Epithelial cell of proximal tubule (primary cell): ENCODE data around the gene DYNC2H1. TPM values are rescaled to one million over a fixed set of nuclear protein-coding genes. Genes with fewer than 3 reads are reported as not detected.
A peak's percentile ranks its signal among the peaks of the same experiment; 100 is the strongest.

ENCODE experiments used
- DNase-seq: peaks from one replicate; pipeline ENCODE4 v3.0.0-alpha.2; 2011; ENCODE audit warnings: low read depth
- H3K4me3 ChIP-seq: 2 replicates; pipeline ENCODE4 v1.5.1; 2011; ENCODE audit warnings: low read depth, mild to moderate bottlenecking, low read length
- CTCF ChIP-seq: conservative IDR thresholded peaks from 2 replicates; pipeline ENCODE4 v1.5.1; 2012; ENCODE audit warnings: low read depth, mild to moderate bottlenecking, low read length
- total RNA-seq: library from RNA; depleted of rRNA; stranded (reverse); fragments of >200 nt; gene quantifications from 2 replicates; pipeline ENCODE4 v1.2.3, GENCODE V29; 2015

DYNC2H1 gene
- total RNA-seq, 1 donor from 2014 or later = 13.5 TPM

DNA sequence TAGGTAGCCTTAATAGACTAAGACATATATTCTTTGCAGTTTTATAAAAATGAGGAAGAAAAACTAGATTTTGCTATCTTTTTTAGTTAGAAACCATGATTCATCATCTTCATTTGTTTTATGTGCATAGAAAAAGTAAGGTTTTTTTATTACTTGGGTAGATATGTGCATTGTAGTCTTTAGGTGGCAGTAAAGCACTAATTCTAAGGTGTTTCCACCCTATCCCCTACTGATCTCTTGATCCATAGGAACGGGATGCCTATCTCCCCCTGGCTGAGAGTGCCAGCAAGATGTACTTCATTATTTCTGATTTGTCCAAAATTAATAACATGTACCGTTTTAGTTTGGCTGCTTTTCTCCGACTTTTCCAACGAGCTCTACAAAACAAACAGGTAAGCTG, 148.1 kb downstream of the DYNC2H1 start:
- no peak for DNase-seq

DNA sequence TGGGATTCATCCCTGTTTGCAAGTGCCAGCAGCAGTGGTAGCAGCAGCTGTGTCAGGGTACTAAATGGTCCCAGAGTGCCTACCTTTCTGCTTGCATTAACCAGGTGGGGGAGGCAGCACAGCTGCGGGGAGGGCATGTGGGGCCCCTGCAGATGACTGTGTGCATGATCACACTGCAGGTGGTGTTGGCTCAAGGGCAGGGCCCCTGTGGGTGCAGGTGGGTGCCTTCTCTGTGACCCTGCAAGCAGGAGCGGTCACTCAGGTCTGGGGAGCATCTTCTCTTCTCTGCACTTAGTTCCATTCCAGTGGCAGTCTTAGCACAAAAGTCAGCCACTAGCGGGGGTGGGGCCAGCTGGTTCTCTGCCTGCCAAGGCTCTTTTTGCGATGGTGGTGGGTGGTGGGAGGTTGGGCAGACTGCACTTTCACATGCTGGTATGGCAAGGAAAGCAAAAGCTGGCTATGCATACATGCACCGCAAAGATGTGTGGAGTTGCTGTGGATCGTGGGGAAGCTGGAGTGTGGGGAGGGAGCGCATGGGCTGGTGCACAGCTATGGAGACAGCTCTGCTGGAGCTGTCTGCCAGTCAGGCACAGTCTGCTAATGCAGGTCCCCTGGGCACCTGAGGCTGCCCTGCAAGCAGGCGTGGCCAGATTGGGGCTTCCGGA, 157.1 kb downstream of the DYNC2H1 start:
- DNase-seq = no peak
- TF ChIP-seq CTCF = no peak
- no peak overlapping the region for H3K4me3 ChIP-seq

More for the DNA sequence above, 148.1 kb downstream of the DYNC2H1 start:
- peak; percentile 53 for TF ChIP-seq CTCF
- H3K4me3 ChIP-seq = no peak overlapping the region

DNA sequence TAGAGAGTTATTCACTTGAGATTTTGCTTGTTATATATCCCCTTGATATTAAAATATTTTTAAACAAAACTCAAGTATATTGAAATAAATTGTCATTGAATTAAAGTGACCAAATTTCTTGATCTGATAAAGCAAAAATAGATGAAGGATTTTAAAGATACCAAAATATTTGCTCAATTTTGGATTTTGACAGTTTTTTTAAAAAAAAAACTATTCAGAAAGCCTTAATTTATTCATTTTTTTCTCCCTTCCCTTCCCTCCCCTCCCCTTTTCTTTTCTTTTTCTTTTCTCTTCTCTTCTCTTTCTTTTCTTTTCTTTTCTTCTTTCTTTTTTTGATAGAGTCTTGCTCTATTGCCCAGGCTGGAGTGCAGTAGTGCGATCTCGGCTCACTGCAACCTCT, 163.7 kb downstream of the DYNC2H1 start:
- no peak for TF ChIP-seq CTCF
- H3K4me3 ChIP-seq = no peak overlapping the region
- no peak for DNase-seq

- no peak overlapping the region for H3K4me3 ChIP-seq
- no peak for DNase-seq
- no peak for TF ChIP-seq CTCF
Observed at GRCh38 chr11:103274025-103274424, 164.8 kb downstream of the DYNC2H1 start.

DNA sequence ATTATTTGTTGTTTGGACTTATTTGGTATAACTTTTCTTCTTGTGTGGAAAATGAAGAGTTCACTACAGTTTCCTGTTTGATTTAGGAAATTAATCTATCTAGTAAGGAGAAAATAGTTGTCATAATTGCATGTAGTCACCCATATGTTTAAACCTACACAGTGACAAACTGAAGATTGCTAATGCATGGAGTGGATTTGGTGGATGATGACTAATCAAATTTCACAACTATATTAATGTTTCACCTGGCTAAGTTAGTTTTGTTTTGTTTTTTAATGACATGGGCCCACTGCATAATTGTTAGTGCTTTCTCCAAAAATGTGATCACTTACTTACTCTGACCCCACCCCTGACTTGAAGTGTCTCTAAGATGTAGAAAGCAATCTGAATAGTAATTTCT, 170.6 kb downstream of the DYNC2H1 start:
- no peak for DNase-seq
- no peak overlapping the region for H3K4me3 ChIP-seq
- TF ChIP-seq CTCF = no peak

DNA sequence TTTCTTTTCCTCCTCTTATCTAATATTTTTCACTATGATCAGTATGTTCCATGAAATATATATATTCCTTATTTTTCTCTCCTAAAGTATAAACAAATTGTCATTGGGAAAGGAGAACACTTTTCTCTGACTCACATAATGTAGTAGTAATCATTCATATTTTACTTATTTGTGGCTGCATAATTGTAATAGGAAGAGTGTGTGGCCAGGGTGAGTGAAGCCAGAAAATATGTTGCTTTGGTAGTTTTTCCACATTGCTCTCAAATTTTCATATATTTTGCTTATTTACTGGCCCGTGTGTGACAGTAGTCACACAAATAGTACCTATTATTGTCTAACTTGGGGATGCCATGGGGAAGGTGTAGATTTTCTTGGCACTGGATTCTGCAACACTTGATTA, 172.1 kb downstream of the DYNC2H1 start:
- no peak for TF ChIP-seq CTCF
- no peak for DNase-seq

DNA sequence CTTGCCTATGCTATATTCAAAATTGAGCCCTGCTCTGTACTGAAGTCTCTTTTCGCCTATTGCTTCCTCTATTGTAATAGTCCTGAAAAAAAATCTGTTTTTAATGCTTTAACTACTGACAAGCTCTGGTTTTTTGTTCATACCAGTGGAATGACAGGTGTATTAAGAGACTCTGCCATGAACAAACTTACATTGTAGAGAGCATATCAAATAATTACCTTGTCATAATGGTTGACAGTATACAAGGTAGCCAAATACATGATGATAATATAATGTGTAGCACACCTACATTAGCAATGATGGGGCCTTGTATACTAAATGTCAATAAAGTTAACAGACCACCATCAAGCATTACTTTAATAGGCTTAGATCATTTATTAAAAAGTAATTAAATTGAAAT, 175.0 kb downstream of the DYNC2H1 start:
- no peak for DNase-seq
- no peak for TF ChIP-seq CTCF
- H3K4me3 ChIP-seq = no peak overlapping the region

More for the DNA sequence above, 172.1 kb downstream of the DYNC2H1 start:
- H3K4me3 ChIP-seq = no peak overlapping the region
